ENCODE measurements around the gene RASA3.
"Not testable (repeated sequence)": the region's sequence is repeated elsewhere in the genome, so short reads cannot be mapped to it uniquely, and the experiment has no call there.

The RASA3 gene

GRCh38 chr13:114142137-114142550, 9.7 kb upstream of the RASA3 start:
- no peak for DNase-seq (ENCODE audit: low read depth)

- no peak for DNase-seq (ENCODE audit: low read depth)
Measured at GRCh38 chr13:114141261-114141996, 9.0 kb upstream of the RASA3 start.

- DNase-seq (ENCODE audit: low read depth), result no peak
Measured at GRCh38 chr13:114140906-114141250, 8.5 kb upstream of the RASA3 start.

GRCh38 chr13:114140131-114140905, 7.9 kb upstream of the RASA3 start:
- no peak for DNase-seq (ENCODE audit: low read depth)

- DNase-seq (ENCODE audit: low read depth), result no peak
Measured at GRCh38 chr13:114136576-114136975, 4.2 kb upstream of the RASA3 start.

- DNase-seq (ENCODE audit: low read depth), result no peak
Measured at GRCh38 chr13:114135731-114136171, 3.3 kb upstream of the RASA3 start.

GRCh38 chr13:114134944-114135610, 2.7 kb upstream of the RASA3 start:
- no peak for DNase-seq (ENCODE audit: low read depth)

- DNase-seq (ENCODE audit: low read depth), result no peak
Measured at GRCh38 chr13:114134111-114134943, 1.9 kb upstream of the RASA3 start.

- not testable (repeated sequence) for DNase-seq (ENCODE audit: low read depth)
Measured at GRCh38 chr13:114133552-114133951, 1.1 kb upstream of the RASA3 start.

- not testable (repeated sequence) for DNase-seq (ENCODE audit: low read depth)
Measured at GRCh38 chr13:114133126-114133525, 703 bp upstream of the RASA3 start.

GRCh38 chr13:114131583-114132418, 622 bp downstream of the RASA3 start:
- peak; percentile 49 for DNase-seq (ENCODE audit: low read depth)

GRCh38 chr13:114130837-114131582, 1.4 kb downstream of the RASA3 start:
- peak; percentile 94 for DNase-seq (ENCODE audit: low read depth)

- peak; percentile 43 for DNase-seq (ENCODE audit: low read depth)
Measured at GRCh38 chr13:114130131-114130836, 2.1 kb downstream of the RASA3 start.

GRCh38 chr13:114129649-114130062, 2.8 kb downstream of the RASA3 start:
- DNase-seq (ENCODE audit: low read depth), result no peak

- DNase-seq (ENCODE audit: low read depth), result peak; percentile 88
Measured at GRCh38 chr13:114128624-114129522, 3.5 kb downstream of the RASA3 start.

GRCh38 chr13:114128348-114128623, 4.1 kb downstream of the RASA3 start:
- no peak for DNase-seq (ENCODE audit: low read depth)

- no peak for DNase-seq (ENCODE audit: low read depth)
Measured at GRCh38 chr13:114127473-114128347, 4.7 kb downstream of the RASA3 start.
